ENCODE data around the gene LRRC23. TPM values are rescaled to one million over a fixed set of nuclear protein-coding genes. Genes with fewer than 3 reads are reported as not detected.
A peak's percentile ranks its signal among the peaks of the same experiment; 100 is the strongest.

The LRRC23 gene
- total RNA-seq, 6 experiments from 2014 or later: 5.5 to 7.9 (median 6.6) TPM

DNA sequence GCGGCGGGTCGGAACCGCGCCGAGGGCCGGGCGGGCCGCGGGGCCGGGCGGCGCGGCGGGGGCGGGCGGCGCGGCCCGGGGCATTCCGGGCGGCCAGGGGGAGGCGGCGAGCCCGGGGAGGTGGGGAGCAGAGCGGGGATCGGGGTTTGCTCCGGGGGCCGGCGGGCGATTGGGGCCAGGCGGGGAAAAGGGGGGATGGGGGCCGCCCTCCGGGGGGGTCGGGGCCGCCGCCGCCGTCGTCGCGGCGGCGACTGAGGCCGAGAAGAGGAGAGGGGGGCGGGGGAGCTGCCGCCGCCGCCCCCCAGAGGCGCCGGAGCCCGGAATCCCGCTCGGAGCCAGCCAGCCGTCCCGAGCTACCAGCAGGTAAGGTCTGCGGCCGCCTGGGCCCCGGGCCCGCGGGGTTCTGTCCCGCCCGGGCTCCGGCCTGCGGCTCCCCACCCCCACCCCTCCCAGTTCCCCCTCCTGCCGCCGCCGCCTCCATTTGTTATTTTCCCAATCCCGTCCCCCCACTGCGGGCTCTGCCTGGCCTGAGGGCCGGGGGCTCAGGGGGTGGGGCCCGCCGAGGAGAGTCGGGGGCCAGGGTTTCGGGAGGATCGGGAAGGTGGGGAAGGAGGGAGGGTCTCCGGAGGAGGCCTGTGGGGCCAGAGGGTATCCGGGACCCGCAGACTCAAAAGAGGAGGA lies 23.5 kb downstream of the LRRC23 start:
- H3K4me3 Mint-ChIP-seq: peak overlapping the region; percentile 100
- H3K27ac Mint-ChIP-seq: peak overlapping the region; percentile 90
- H3K27me3 Mint-ChIP-seq (ENCODE audit: insufficient read depth): peaks cover 5% of the 10 kb centered on the region
- H3K9me3 Mint-ChIP-seq: no peaks in the 10 kb centered on the region
- TF ChIP-seq, protein P1, sequence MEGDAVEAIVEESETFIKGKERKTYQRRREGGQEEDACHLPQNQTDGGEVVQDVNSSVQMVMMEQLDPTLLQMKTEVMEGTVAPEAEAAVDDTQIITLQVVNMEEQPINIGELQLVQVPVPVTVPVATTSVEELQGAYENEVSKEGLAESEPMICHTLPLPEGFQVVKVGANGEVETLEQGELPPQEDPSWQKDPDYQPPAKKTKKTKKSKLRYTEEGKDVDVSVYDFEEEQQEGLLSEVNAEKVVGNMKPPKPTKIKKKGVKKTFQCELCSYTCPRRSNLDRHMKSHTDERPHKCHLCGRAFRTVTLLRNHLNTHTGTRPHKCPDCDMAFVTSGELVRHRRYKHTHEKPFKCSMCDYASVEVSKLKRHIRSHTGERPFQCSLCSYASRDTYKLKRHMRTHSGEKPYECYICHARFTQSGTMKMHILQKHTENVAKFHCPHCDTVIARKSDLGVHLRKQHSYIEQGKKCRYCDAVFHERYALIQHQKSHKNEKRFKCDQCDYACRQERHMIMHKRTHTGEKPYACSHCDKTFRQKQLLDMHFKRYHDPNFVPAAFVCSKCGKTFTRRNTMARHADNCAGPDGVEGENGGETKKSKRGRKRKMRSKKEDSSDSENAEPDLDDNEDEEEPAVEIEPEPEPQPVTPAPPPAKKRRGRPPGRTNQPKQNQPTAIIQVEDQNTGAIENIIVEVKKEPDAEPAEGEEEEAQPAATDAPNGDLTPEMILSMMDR (IDR thresholded peaks at IDR 0.05): no peak
- peaks cover 23% of the 10 kb centered on the region for H3K36me3 Mint-ChIP-seq (ENCODE audit: low read depth)
- no peak for DNase-seq
- H3K4me1 Mint-ChIP-seq (ENCODE audit: low read depth): peaks cover 73% of the 10 kb centered on the region

DNA sequence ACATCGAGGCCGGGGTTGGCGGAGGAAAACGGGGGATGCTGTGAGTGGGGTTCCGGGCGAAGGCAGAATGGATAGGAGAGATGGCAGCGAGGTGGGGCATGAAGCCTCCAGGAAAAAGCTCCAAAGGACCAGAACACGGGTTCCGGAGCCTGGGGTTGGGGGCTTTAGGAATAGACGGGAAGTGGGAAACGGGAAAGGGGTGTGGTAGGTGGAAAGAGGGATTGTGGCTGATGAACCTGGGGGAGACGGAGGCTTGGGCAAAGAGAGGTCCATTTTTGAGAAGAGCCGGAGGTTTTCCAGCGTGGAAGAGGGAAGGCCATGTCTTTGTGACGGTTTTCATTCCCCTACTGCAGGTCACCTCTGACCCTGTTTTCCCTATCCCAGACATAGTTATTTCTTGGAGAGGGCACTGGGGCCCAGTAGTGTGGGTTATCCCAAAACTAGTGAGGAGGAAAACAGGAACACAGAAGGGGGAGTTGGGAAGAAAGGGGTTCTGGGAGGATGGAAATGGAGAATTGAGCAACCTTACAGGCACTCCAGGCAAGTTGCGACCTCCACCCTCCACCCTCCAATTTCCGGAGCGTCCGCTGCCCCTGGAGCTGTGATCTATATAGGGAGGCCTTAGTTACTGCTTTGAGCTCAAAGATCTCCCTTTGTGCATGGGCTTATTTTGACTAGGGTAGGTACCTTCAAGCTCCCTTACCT lies 24.2 kb downstream of the LRRC23 start:
- peaks cover 28% of the 10 kb centered on the region for H3K36me3 Mint-ChIP-seq (ENCODE audit: low read depth)

DNA sequence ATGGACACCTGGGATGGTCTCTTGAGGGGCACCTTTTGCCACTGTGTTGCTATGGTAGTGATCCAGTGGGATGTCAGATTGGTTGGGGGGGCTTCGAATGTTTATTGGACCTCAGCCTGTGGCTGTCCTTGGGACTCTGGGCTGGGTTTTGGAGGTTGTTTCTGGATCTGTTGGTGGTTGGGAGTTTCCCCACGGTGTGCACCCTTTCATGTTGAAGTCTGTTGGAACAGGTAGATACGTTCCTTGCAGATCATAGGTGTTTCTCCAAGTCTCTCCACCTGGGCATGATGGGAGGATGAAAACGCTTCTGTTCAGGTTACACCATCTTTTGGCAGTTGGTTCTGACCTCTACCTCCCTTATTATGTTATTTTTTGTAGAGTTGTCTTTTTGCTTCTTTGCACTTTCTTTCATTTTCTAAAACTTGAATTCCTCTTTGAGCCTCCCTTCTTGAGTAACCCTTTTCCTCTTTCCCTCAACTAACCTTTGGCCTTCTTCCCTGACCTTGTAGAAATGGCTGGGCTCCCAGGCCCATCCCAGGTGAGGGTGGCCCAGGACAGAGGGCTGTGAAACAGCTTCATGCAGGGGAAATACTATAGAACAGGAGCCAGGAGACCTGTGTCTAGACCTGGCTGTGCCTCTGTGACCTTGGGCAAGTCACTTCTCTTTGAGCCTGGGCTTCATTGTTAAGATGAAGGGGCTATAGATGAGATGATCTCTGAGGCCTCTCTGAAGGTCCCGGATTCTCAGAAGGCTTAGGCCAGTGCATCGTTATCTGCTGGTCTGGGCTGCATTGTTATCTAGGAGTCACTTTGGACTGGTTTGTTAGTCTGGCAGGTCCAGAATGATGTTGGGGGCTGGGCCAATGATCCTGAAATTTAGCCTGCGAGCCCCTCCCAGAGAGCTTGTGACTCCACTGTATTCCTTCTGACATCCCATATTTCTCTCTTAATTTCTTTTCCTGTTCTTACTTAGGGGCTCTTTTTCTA lies 25.1 kb downstream of the LRRC23 start:
- H3K36me3 Mint-ChIP-seq (ENCODE audit: low read depth): peaks cover 36% of the 10 kb centered on the region
- TF ChIP-seq, protein P1 (IDR thresholded peaks at IDR 0.05): no peak
- H3K27me3 Mint-ChIP-seq (ENCODE audit: insufficient read depth): peaks cover 5% of the 10 kb centered on the region
- DNase-seq: no peak
- H3K9me3 Mint-ChIP-seq: no peaks in the 10 kb centered on the region
- H3K27ac Mint-ChIP-seq: peak overlapping the region; percentile 90
- peak overlapping the region; percentile 100 for H3K4me3 Mint-ChIP-seq
- H3K4me1 Mint-ChIP-seq (ENCODE audit: low read depth): peaks cover 77% of the 10 kb centered on the region

More for the DNA sequence above, 24.2 kb downstream of the LRRC23 start:
- Mint-ChIP-seq H3K9me3 (no peaks in the 10 kb centered on the region), H3K27me3 (ENCODE audit: insufficient read depth) (peaks cover 5% of the 10 kb centered on the region), H3K4me3 (peak overlapping the region; percentile 100), H3K27ac (peak overlapping the region; percentile 90), H3K4me1 (ENCODE audit: low read depth) (peaks cover 77% of the 10 kb centered on the region)
- TF ChIP-seq, protein P1 (IDR thresholded peaks at IDR 0.05): no peak
- DNase-seq: no peak

DNA sequence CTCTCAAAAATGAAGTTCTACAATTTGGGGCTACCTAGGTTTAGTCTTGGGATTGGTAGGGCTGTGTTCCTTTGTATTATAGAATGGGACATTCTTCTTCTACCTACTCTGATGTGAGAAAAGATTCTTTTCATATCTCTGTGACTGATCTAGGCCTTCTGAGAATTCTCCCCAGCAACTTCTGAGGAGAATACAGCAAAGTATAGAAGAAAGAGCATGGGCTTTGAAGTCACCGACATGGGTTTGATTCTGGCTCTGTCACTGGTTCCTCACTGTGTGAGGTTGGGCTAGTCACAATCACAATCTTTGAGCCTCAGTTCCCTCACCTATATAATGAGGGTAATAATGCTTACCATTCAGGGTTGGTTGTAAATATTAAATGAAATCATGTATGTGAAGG lies 28.1 kb downstream of the LRRC23 start:
- Mint-ChIP-seq H3K36me3 (ENCODE audit: low read depth) (peaks cover 51% of the 10 kb centered on the region), H3K4me3 (no peak overlapping the region), H3K27me3 (ENCODE audit: insufficient read depth) (peaks cover 5% of the 10 kb centered on the region), H3K27ac (peak overlapping the region; percentile 65; the same call in 1 of the 2 replicates), H3K9me3 (no peaks in the 10 kb centered on the region), H3K4me1 (ENCODE audit: low read depth) (peaks cover 66% of the 10 kb centered on the region)
- TF ChIP-seq, protein P1 (IDR thresholded peaks at IDR 0.05): no peak
- DNase-seq: no peak

DNA sequence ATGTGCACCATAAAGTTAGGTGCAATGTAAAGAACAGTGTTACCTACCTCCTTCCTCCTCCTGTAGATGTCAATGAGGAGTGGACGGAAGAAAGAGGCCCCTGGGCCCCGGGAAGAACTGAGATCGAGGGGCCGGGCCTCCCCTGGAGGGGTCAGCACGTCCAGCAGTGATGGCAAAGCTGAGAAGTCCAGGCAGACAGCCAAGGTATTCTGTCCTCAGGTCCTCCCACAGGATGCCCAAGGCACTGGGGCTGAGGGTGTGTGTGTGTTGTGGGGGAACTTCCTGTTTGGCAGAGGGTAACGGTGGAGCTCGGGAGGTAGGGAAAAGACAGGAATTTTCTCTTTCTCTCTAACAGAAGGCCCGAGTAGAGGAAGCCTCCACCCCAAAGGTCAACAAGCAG lies 29.5 kb downstream of the LRRC23 start:
- Mint-ChIP-seq H3K4me3 (peak overlapping the region; percentile 27), H3K9me3 (no peaks in the 10 kb centered on the region), H3K4me1 (ENCODE audit: low read depth) (peaks cover 74% of the 10 kb centered on the region), H3K27me3 (ENCODE audit: insufficient read depth) (peaks cover 3% of the 10 kb centered on the region; the same call in 1 of the 2 replicates), H3K27ac (peak overlapping the region; percentile 86), H3K36me3 (ENCODE audit: low read depth) (peaks cover 47% of the 10 kb centered on the region)
- peak; percentile 23 for DNase-seq
- TF ChIP-seq, protein P1 (IDR thresholded peaks at IDR 0.05): no peak

Measured in HFFc6 (cell line).